ENCODE results near the gene SYCP2L. TPM values are rescaled to one million over a fixed set of nuclear protein-coding genes. Genes with fewer than 3 reads are reported as not detected.

SYCP2L gene
- total and polyA plus RNA-seq, 2 of the 4 experiments (the other 2 are of a cell fraction), result 0.05 TPM; not detected in 1

- Histone ChIP-seq H3K9me1 (ENCODE audit: insufficient read depth, low read length) (no peaks in the 10 kb centered on the region), H2BK15ac (ENCODE audit: low read depth, low read length) (no peak overlapping the region), H3K14ac (replicated peaks; ENCODE audit: low read depth, low read length) (no peak overlapping the region), H3K4me1 (ENCODE audit: control insufficient read depth, insufficient read depth, low read length) (no peaks in the 10 kb centered on the region), H2AK9ac (replicated peaks; ENCODE audit: low read depth, low read length, poor library complexity) (no peak overlapping the region), H4K20me1 (ENCODE audit: insufficient read depth, low read length) (no peaks in the 10 kb centered on the region), H2AK5ac (ENCODE audit: low read depth, low read length) (no peak overlapping the region), H4K91ac (ENCODE audit: insufficient read depth, low read depth, low read length) (no peak overlapping the region), H3K9ac (ENCODE audit: low read depth, low read length) (no peak overlapping the region), H3K56ac (ENCODE audit: extremely low read depth, insufficient read depth, low read length) (no peak overlapping the region), H3K18ac (ENCODE audit: low read depth, low read length) (no peak overlapping the region), H3K4me2 (ENCODE audit: low read depth, low read length) (no peak overlapping the region; the same call in 1 of the 2 replicates), H2BK20ac (ENCODE audit: low read depth, low read length) (no peak overlapping the region), H3K27ac (ENCODE audit: insufficient read depth, low read length) (no peak overlapping the region), H2BK5ac (ENCODE audit: low read depth, low read length, poor library complexity, severe bottlenecking) (no peak overlapping the region), H4K5ac (ENCODE audit: low read depth, low read length) (no peak overlapping the region), H3K36me3 (ENCODE audit: control insufficient read depth, insufficient read depth, low read length) (no peaks in the 10 kb centered on the region), H3K79me1 (ENCODE audit: low read depth in 1 of 2, low read length in 2 of 2) (no peaks in the 10 kb centered on the region), H3K4ac (ENCODE audit: low read depth, low read length) (no peak overlapping the region), H4K8ac (ENCODE audit: low read depth in 2 of 2, low read length in 2 of 2) (no peak overlapping the region), H3K23ac (ENCODE audit: low read depth, low read length) (no peak overlapping the region), H2AFZ (replicated peaks; ENCODE audit: low read length, poor library complexity) (no peak overlapping the region), H3K9me3 (ENCODE audit: control insufficient read depth, insufficient read depth, low read length) (peaks cover 8% of the 10 kb centered on the region), H3K27me3 (ENCODE audit: control insufficient read depth, insufficient read depth, low read length) (peaks cover 70% of the 10 kb centered on the region), H2BK120ac (ENCODE audit: low read depth, low read length) (no peak overlapping the region), H3K4me3 (ENCODE audit: insufficient read depth, low read depth, low read length) (no peak overlapping the region)
- intact Hi-C loops (cut with micrococcal nuclease), result no loop called here
- ChIA-PET POLR2A (ENCODE audit: unreplicated experiment) (no interaction called here), CTCF (no interaction called here)
- dilution Hi-C loops (cut with HindIII; ENCODE audit: low sequenced_read_pairs, unreplicated experiment), result no loop called here
- BruUV-seq (replicated peaks), result no TSS peak
- WGBS, 2 experiments (ENCODE audit: extremely low coverage in 2 of 2, insufficient read length in 1 of 2), result 8% methylated on average over 10 of the region's 28 CpGs; no CpG with 5 or more reads in 1 of the 2 experiments
- ATAC-seq (ENCODE audit: low read depth) (no peak), DNase-seq (no peak)
- TF ChIP-seq CHD1 (IDR thresholded peaks at IDR 0.05; ENCODE audit: low read depth, low read length) (no peak), MXI1 (IDR thresholded peaks at IDR 0.05; ENCODE audit: borderline replicate concordance, low read depth, low read length) (no peak), BHLHE40 (IDR thresholded peaks at IDR 0.05; ENCODE audit: low read depth, low read length) (no peak), USF2 (IDR thresholded peaks at IDR 0.05; ENCODE audit: low read depth, low read length) (no peak), MAFK (IDR thresholded peaks at IDR 0.05; ENCODE audit: low read depth, low read length) (no peak), RFX5 (IDR thresholded peaks at IDR 0.05; ENCODE audit: low read depth, low read length) (no peak), FOS (IDR thresholded peaks at IDR 0.05; ENCODE audit: low read depth, low read length) (no peak), ELK1 (IDR thresholded peaks at IDR 0.05; ENCODE audit: borderline replicate concordance, low read depth, low read length) (no peak), POLR2A (IDR thresholded peaks at IDR 0.05; ENCODE audit: low read depth, low read length) (no peak), CEBPB (IDR thresholded peaks at IDR 0.05; ENCODE audit: low read depth, low read length) (no peak), RAD21 (IDR thresholded peaks at IDR 0.05; ENCODE audit: low read length) (no peak), RCOR1 (IDR thresholded peaks at IDR 0.05; ENCODE audit: insufficient replicate concordance, low read length) (no peak), CTCF (conservative IDR thresholded peaks at IDR 0.05; ENCODE audit: low read depth, low read length) (no peak), SMC3 (IDR thresholded peaks at IDR 0.05; ENCODE audit: low read depth, low read length) (no peak), MAZ (IDR thresholded peaks at IDR 0.05; ENCODE audit: borderline replicate concordance, low read depth, low read length) (no peak), NFE2L2 (IDR thresholded peaks at IDR 0.05; ENCODE audit: low read depth, low read length) (no peak)
- in situ Hi-C loops (cut with MboI; ENCODE audit: low sequenced_read_pairs), result no loop called here
Measured at GRCh38 chr6:10882657-10883171, 4.1 kb upstream of the SYCP2L start.

All from IMR-90 (cell line).